Measurements from ENCODE around the gene FBXW11. TPM values are rescaled to one million over a fixed set of nuclear protein-coding genes. Genes with fewer than 3 reads are reported as not detected.

FBXW11 gene
- total RNA-seq, 1 experiment from 2014 or later: 69.2 TPM

DNA sequence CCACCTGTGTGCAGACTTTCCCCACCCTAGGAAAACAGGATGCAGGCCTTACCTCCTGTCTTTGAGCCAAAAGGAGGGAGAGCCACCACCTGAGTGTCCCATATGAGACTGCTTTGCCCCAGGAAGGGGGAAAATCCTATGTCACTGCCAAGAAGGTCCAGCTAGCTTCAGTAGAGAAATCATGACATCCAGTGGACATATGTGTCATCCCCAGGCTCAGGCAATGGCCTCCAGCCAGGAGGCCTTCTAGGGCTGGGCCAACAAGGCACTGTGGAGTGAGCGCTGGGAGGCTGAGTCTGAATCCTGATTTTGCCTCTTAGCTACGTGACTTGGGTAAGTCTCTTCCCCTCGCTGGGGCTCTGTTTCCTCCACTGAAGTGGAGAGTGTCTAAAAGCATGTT, 160.6 kb downstream of the FBXW11 start:
- no TSS peak for BruUV-seq (replicated peaks)
- H2AFZ ChIP-seq (ENCODE audit: low read length): no peak overlapping the region
- no peaks in the 10 kb centered on the region for H3K27me3 ChIP-seq (ENCODE audit: low read length)
- no peak overlapping the region for H3K9ac ChIP-seq (ENCODE audit: low read length)
- CTCF ChIA-PET: no interaction called here
- no peaks in the 10 kb centered on the region for H3K9me2 ChIP-seq (replicated peaks; ENCODE audit: low read length)
- no peaks in the 10 kb centered on the region for H3K4me1 ChIP-seq (ENCODE audit: insufficient read depth, low read length)
- no peaks in the 10 kb centered on the region for H3F3A ChIP-seq (ENCODE audit: low read length, unreplicated experiment)
- no peak overlapping the region for H3K4me2 ChIP-seq (ENCODE audit: low read length)
- no peaks in the 10 kb centered on the region for H4K20me1 ChIP-seq (ENCODE audit: low read length)
- H3K9me3 ChIP-seq (ENCODE audit: low read length): no peaks in the 10 kb centered on the region
- H3K79me2 ChIP-seq (ENCODE audit: low read length): no peaks in the 10 kb centered on the region
- H3K36me3 ChIP-seq (ENCODE audit: low read depth, low read length): no peaks in the 10 kb centered on the region
- DNase-seq (peak; percentile 46), ATAC-seq (peak; percentile 61)
- no peak overlapping the region for H3K4me3 ChIP-seq (ENCODE audit: low read length)
- TF ChIP-seq, protein P1, sequence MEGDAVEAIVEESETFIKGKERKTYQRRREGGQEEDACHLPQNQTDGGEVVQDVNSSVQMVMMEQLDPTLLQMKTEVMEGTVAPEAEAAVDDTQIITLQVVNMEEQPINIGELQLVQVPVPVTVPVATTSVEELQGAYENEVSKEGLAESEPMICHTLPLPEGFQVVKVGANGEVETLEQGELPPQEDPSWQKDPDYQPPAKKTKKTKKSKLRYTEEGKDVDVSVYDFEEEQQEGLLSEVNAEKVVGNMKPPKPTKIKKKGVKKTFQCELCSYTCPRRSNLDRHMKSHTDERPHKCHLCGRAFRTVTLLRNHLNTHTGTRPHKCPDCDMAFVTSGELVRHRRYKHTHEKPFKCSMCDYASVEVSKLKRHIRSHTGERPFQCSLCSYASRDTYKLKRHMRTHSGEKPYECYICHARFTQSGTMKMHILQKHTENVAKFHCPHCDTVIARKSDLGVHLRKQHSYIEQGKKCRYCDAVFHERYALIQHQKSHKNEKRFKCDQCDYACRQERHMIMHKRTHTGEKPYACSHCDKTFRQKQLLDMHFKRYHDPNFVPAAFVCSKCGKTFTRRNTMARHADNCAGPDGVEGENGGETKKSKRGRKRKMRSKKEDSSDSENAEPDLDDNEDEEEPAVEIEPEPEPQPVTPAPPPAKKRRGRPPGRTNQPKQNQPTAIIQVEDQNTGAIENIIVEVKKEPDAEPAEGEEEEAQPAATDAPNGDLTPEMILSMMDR (conservative IDR thresholded peaks at IDR 0.05; ENCODE audit: low read depth, low read length): peak; percentile 47
- TF ChIP-seq EZH2phosphoT487 (IDR thresholded peaks at IDR 0.05; ENCODE audit: borderline replicate concordance, low read length): no peak
- intact Hi-C loops (cut with micrococcal nuclease): no loop called here
- no peak overlapping the region for H3K27ac ChIP-seq (ENCODE audit: low read length)
- POLR2A ChIA-PET (ENCODE audit: unreplicated experiment): no interaction called here

DNA sequence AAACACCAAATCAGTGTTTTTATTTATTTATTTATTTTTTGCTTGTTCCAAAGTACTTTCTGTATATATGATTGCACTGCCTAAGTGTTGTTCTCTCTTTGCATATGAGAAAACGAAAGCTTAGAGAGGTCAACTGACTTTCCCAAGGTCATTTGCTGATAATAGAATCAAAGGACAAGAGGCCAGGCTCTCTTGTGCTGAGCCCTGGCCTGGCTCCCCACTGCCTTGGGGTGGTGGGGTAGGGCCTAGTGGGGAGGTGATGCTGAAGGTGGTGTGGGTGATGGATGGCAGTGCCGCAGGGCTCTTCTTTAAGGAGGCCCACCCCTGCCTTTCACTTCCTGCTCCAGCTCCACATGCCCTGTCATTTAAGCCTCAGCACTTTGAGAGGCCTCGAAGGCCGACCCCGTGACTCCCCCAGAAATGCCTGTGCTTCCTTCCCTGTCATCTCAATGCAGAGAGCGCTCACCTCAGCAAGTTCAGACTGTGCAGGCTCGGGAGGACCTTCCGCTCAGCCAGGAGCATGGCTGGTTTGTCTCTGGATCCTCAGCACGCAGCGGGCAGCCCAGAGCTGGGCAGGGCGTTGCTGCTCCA, 161.3 kb downstream of the FBXW11 start:
- H3K4me1 ChIP-seq (ENCODE audit: insufficient read depth, low read length): no peaks in the 10 kb centered on the region
- H3K9ac ChIP-seq (ENCODE audit: low read length): no peak overlapping the region
- H3K4me3 ChIP-seq (ENCODE audit: low read length): no peak overlapping the region
- H3F3A ChIP-seq (ENCODE audit: low read length, unreplicated experiment): no peaks in the 10 kb centered on the region
- no peak overlapping the region for H3K27ac ChIP-seq (ENCODE audit: low read length)
- DNase-seq: no peak
- H3K9me3 ChIP-seq (ENCODE audit: low read length): no peaks in the 10 kb centered on the region
- no peaks in the 10 kb centered on the region for H3K9me2 ChIP-seq (replicated peaks; ENCODE audit: low read length)
- ATAC-seq: no peak
- ChIA-PET CTCF (no interaction called here), POLR2A (ENCODE audit: unreplicated experiment) (no interaction called here)
- no peaks in the 10 kb centered on the region for H3K79me2 ChIP-seq (ENCODE audit: low read length)
- H3K4me2 ChIP-seq (ENCODE audit: low read length): no peak overlapping the region
- H3K27me3 ChIP-seq (ENCODE audit: low read length): no peaks in the 10 kb centered on the region
- no peaks in the 10 kb centered on the region for H3K36me3 ChIP-seq (ENCODE audit: low read depth, low read length)
- TF ChIP-seq EZH2phosphoT487 (IDR thresholded peaks at IDR 0.05; ENCODE audit: borderline replicate concordance, low read length) (no peak), EZH2 (IDR thresholded peaks at IDR 0.05; ENCODE audit: low read length, unreplicated experiment) (no peak)
- TF ChIP-seq, protein P1 (conservative IDR thresholded peaks at IDR 0.05; ENCODE audit: low read depth, low read length): no peak
- BruUV-seq (replicated peaks): no TSS peak
- H4K20me1 ChIP-seq (ENCODE audit: low read length): no peaks in the 10 kb centered on the region
- H2AFZ ChIP-seq (ENCODE audit: low read length): no peak overlapping the region
- intact Hi-C loops (cut with micrococcal nuclease): no loop called here

GRCh38 chr5:171842777-171843328, 163.6 kb downstream of the FBXW11 start:
- no peaks in the 10 kb centered on the region for H3K36me3 ChIP-seq (ENCODE audit: low read depth, low read length)
- no TSS peak for BruUV-seq (replicated peaks)
- H3K27me3 ChIP-seq (ENCODE audit: low read length): no peaks in the 10 kb centered on the region
- POLR2A ChIA-PET (ENCODE audit: unreplicated experiment): no interaction called here
- no peaks in the 10 kb centered on the region for H3K4me1 ChIP-seq (ENCODE audit: insufficient read depth, low read length)
- H3K4me3 ChIP-seq (ENCODE audit: low read length): no peak overlapping the region
- no peaks in the 10 kb centered on the region for H3K79me2 ChIP-seq (ENCODE audit: low read length)
- CTCF ChIA-PET: no interaction called here
- H3K9ac ChIP-seq (ENCODE audit: low read length): no peak overlapping the region
- no peaks in the 10 kb centered on the region for H4K20me1 ChIP-seq (ENCODE audit: low read length)
- no peaks in the 10 kb centered on the region for H3K9me2 ChIP-seq (replicated peaks; ENCODE audit: low read length)
- H3K4me2 ChIP-seq (ENCODE audit: low read length): no peak overlapping the region
- H3K9me3 ChIP-seq (ENCODE audit: low read length): no peaks in the 10 kb centered on the region
- TF ChIP-seq, protein P1 (conservative IDR thresholded peaks at IDR 0.05; ENCODE audit: low read depth, low read length): no peak
- TF ChIP-seq EZH2phosphoT487 (IDR thresholded peaks at IDR 0.05; ENCODE audit: borderline replicate concordance, low read length) (no peak), EZH2 (IDR thresholded peaks at IDR 0.05; ENCODE audit: low read length, unreplicated experiment) (no peak)
- intact Hi-C loops (cut with micrococcal nuclease): no loop called here
- no peak for DNase-seq
- no peak for ATAC-seq
- no peak overlapping the region for H3K27ac ChIP-seq (ENCODE audit: low read length)
- H2AFZ ChIP-seq (ENCODE audit: low read length): no peak overlapping the region
- H3F3A ChIP-seq (ENCODE audit: low read length, unreplicated experiment): no peaks in the 10 kb centered on the region

Data from PC-3 (cell line).